GM03348 (cell line): ENCODE results near the gene LRCH1.
"Not testable (repeated sequence)": the region's sequence is repeated elsewhere in the genome, so short reads cannot be mapped to it uniquely, and the experiment has no call there.

Experiments used
- DNase-seq: peaks from one replicate; pipeline ENCODE4 v3.0.0; 2012; ENCODE audit warnings: low spot score

LRCH1 gene

GRCh38 chr13:46552889-46553520 is at the start of gene LRCH1:
Gene LRCH1, plus strand, starts transcription at chr13:46553170. Its CDS starts 227 bp downstream, at chr13:46553397.
- peak; percentile 97 for DNase-seq

GRCh38 chr13:46504036-46504435 is 48.9 kb upstream of the LRCH1 start:
- no peak for DNase-seq

GRCh38 chr13:46507981-46508380 is 45.0 kb upstream of the LRCH1 start:
- no peak for DNase-seq

GRCh38 chr13:46509981-46510380 is 43.0 kb upstream of the LRCH1 start:
- no peak for DNase-seq

GRCh38 chr13:46515803-46516202 is 37.2 kb upstream of the LRCH1 start:
- no peak for DNase-seq

- peak; percentile 11 for DNase-seq
These were observed 36.2 kb upstream of the LRCH1 start for GRCh38 chr13:46516599-46517338.

GRCh38 chr13:46517748-46518147 is 35.2 kb upstream of the LRCH1 start:
- not testable (repeated sequence) for DNase-seq

- no peak for DNase-seq
These were observed 33.8 kb upstream of the LRCH1 start for GRCh38 chr13:46519182-46519581.

- DNase-seq, result no peak
These were observed 32.8 kb upstream of the LRCH1 start for GRCh38 chr13:46520166-46520565.

- no peak for DNase-seq
These were observed 31.5 kb upstream of the LRCH1 start for GRCh38 chr13:46521486-46521885.

- DNase-seq, result no peak
These were observed 30.8 kb upstream of the LRCH1 start for GRCh38 chr13:46521921-46522747.

- no peak for DNase-seq
These were observed 30.3 kb upstream of the LRCH1 start for GRCh38 chr13:46522748-46523030.

GRCh38 chr13:46523972-46524752 is 28.8 kb upstream of the LRCH1 start:
- no peak for DNase-seq

- DNase-seq, result no peak
These were observed 26.8 kb upstream of the LRCH1 start for GRCh38 chr13:46526100-46526735.

GRCh38 chr13:46526740-46527139 is 26.2 kb upstream of the LRCH1 start:
- DNase-seq, result no peak

- no peak for DNase-seq
These were observed 25.7 kb upstream of the LRCH1 start for GRCh38 chr13:46527237-46527636.

GRCh38 chr13:46529216-46529919 is 23.6 kb upstream of the LRCH1 start:
- DNase-seq, result no peak

- peak; percentile 33 for DNase-seq
These were observed 22.7 kb upstream of the LRCH1 start for GRCh38 chr13:46530084-46530935.

- no peak for DNase-seq
These were observed 21.0 kb upstream of the LRCH1 start for GRCh38 chr13:46531953-46532352.

GRCh38 chr13:46535002-46535401 is 18.0 kb upstream of the LRCH1 start:
- DNase-seq, result no peak
